Renal cortex interstitium (tissue), 11 donors: ENCODE results near the gene ARL5A. TPM values are rescaled to one million over a fixed set of nuclear protein-coding genes. Genes with fewer than 3 reads are reported as not detected.

Source experiments
- DNase-seq, 11 donors: peaks; one replicate each; pipeline ENCODE4 v3.0.0-alpha.2; 2013; ENCODE audit warnings: low read depth in 9 of 11, low spot score in 4 of 11; ENCODE audit errors: extremely low read depth in 1 of 11
- polyA plus RNA-seq, 3 donors: library from polyadenylated mRNA; unstranded; fragments of 120-200 nt; gene quantifications; one replicate each; pipeline ENCODE4 v1.2.1, GENCODE V29; 2013; ENCODE audit not compliant: insufficient read length in 3 of 3

The ARL5A gene
- polyA plus RNA-seq, 3 donors: 37.5 to 43.5 (median 41.3) TPM

DNA sequence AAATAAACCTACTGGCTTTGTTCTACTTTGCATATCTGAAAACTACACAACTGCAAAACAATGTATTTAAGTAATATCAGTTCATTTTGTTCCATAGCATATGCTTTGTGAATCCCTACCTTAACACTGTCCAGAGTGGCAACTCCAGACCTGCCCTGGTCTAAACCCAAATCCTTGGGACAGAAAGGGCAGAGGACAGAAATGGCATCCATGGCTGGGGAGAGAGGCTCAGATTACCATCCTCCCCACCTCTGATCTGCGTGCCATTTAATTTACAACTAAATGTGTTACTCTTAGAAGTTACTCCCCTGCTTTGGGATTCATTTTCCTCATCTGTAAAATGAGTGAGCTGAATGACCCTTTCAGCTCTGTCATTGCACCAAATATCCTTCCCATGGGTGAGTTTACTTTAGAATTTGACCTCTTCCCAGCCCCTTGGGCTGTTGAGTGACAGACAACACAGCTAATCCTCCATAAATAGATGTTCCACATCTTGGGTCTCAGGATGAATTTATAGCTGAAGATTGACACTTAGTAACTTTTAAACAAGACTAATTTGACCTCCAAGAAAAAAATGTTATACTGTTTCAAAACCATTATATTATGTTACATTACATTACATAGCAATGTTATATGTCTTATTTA, 73.8 kb downstream of the ARL5A start:
- no peak for DNase-seq

DNA sequence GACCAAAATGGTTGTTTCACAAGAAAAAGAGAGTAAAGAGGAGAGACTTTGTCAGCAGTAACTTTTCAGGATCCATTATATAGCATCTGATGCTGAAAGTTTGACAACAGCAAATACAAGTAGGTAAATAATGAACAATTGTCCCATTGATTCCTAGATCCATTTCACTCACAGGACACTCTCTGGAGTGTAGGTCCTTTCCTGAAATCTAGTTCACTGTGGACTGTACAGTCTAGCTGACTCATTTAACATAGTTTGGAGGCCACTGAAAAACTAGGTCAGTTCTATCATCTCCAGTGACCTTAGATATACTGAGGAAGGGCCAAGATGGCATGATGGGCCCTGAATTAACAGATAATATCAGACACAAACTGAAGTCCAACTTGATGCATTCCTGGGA, 74.7 kb downstream of the ARL5A start:
- no peak for DNase-seq

Other genes starting within 250 kb of the ARL5A start
- gene NEB, start 93.9 kb downstream of the ARL5A start, polyA plus RNA-seq: 10 to 100 TPM; 13.8 to 22.1 (median 17.5) TPM